Adrenal gland (tissue), 12 donors: Measurements from ENCODE around the gene TRAF1. TPM values are rescaled to one million over a fixed set of nuclear protein-coding genes. Genes with fewer than 3 reads are reported as not detected.
A peak's percentile ranks its signal among the peaks of the same experiment; 100 is the strongest.

Source experiments
- DNase-seq, 7 donors: peaks; one replicate each; pipeline ENCODE4 v3.0.0-alpha.2; 2019 to 2020
- H3K27ac ChIP-seq, 5 donors: fragments of 200-600 bp; sonication (generic) in 4 of 5; 1 replicate in 3 of 5; 2 replicates in 2 of 5; pipeline versions ENCODE4 v1.5.1 to v1.8.0; 2016 to 2020; ENCODE audit warnings: mild to moderate bottlenecking in 1 of 5
- H3K27me3 ChIP-seq: fragments of 200-600 bp; 2 replicates; pipeline ENCODE4 v1.8.0; 2021
- H3K36me3 ChIP-seq, 2 donors: fragments of 200-600 bp; replicated peaks in 1 of 2; 1 replicate in 1 of 2; 2 replicates in 1 of 2; pipeline versions ENCODE4 v1.5.1 to v1.8.0; 2018 to 2022
- H3K4me1 ChIP-seq, 2 donors: fragments of 200-600 bp; replicated peaks in 1 of 2; 1 replicate in 1 of 2; 2 replicates in 1 of 2; pipeline versions ENCODE4 v1.5.1 to v1.8.0; 2018 to 2021
- H3K4me3 ChIP-seq, 4 donors: fragments of 200-600 bp; sonication (generic) in 3 of 4; one replicate each; pipeline ENCODE4 v1.5.1; 2016 to 2018
- H3K9me3 ChIP-seq, 3 donors: fragments of 200-600 bp; sonication (generic) in 1 of 3; replicated peaks in 1 of 3; 1 replicate in 2 of 3; 2 replicates in 1 of 3; pipeline versions ENCODE4 v1.5.1 to v1.8.0; 2016 to 2021
- POLR2A ChIP-seq, 2 donors: fragments of 450-650 bp; IDR thresholded peaks; one replicate each; pipeline ENCODE4 v1.6.1; 2017; ENCODE audit warnings: antibody characterized with exemption in 2 of 2, mild to moderate bottlenecking in 2 of 2, moderate library complexity in 1 of 2
- WGBS, 4 donors: extraction: QIAGEN DNeasy Blood & Tissue Kit in 2 of 4; methylation state at CpG; one replicate each; pipeline versions ENCODE4 v1.1.5 to v1.1.7; 2013 to 2017; 5-methylcytosine and 5-hydroxymethylcytosine counted together
- intact Hi-C, 2 donors: fragments of 100-400 bp; cut with DNase I; formaldehyde crosslinking; loops; one replicate each; pipeline versions ENCODE4 v1.14.1 to v1.15.0; 2022 to 2023
- polyA plus RNA-seq, 3 donors: library from polyadenylated mRNA; stranded (reverse); fragments of 200-250 nt in 2 of 3; fragments of 350-450 nt in 1 of 3; fragmentation: Illumina TruSeq in 1 of 3; extraction: RNeasy Lipid Tissue Mini Kit (QIAGEN cat#74804) in 1 of 3; gene quantifications; one replicate each; pipeline ENCODE4 v1.2.3, GENCODE V29; 2013 to 2014
- total RNA-seq, 9 donors: library from RNA; depleted of rRNA in 4 of 9; stranded (reverse); fragments of >200 nt in 4 of 9; fragments of 120-200 nt in 1 of 9; fragmentation: NEBNext Ultra II Directional in 1 of 9; extraction: Animal tissue kit (Norgen Biotek cat#: 25700) in 1 of 9; gene quantifications; one replicate each; pipeline versions ENCODE4 v1.1.0 to v1.2.4, GENCODE V29; 2013 to 2023
- TF ChIP-seq, protein P1 (sequence below), 6 experiments: fragments of 450-650 bp in 4 of 6; fragments of 200-600 bp in 2 of 6; sonication (generic) in 1 of 6; IDR thresholded peaks; 1 replicate in 5 of 6; 2 replicates in 1 of 6; pipeline versions ENCODE4 v1.5.1 to v1.8.0; 2016 to 2021; ENCODE audit warnings: antibody characterized with exemption in 6 of 6, mild to moderate bottlenecking in 2 of 6, moderate library complexity in 1 of 6
- donor health status: healthy with polysubstance abuse.
- donor health status: Bipolar disorder and iron deficiency.
- donor health status: DM: yes; HTN: yes; CAD: no.
- donor health status: DM: no; HTN: no; CAD: no.
- donor health status: DM: no; HTN: no; CAD: no.
- donor health status: DM: yes; HTN: yes; CAD: no.

The TRAF1 gene
- total and polyA plus RNA-seq, 12 donors: 1.6 to 42.7 (median 7.0) TPM

GRCh38 chr9:120914396-120914795 lies 12.2 kb downstream of the TRAF1 start:
- peaks cover 4 to 44% of the 10 kb centered on the region in 2 donors for H3K4me1 ChIP-seq
- H3K27me3 ChIP-seq: no peaks in the 10 kb centered on the region
- intact Hi-C loops: no loop called here
- H3K36me3 ChIP-seq: no peaks in the 10 kb centered on the region
- no peak overlapping the region for H3K4me3 ChIP-seq
- no peak for TF ChIP-seq POLR2A (IDR thresholded peaks at IDR 0.05)
- TF ChIP-seq, protein P1, sequence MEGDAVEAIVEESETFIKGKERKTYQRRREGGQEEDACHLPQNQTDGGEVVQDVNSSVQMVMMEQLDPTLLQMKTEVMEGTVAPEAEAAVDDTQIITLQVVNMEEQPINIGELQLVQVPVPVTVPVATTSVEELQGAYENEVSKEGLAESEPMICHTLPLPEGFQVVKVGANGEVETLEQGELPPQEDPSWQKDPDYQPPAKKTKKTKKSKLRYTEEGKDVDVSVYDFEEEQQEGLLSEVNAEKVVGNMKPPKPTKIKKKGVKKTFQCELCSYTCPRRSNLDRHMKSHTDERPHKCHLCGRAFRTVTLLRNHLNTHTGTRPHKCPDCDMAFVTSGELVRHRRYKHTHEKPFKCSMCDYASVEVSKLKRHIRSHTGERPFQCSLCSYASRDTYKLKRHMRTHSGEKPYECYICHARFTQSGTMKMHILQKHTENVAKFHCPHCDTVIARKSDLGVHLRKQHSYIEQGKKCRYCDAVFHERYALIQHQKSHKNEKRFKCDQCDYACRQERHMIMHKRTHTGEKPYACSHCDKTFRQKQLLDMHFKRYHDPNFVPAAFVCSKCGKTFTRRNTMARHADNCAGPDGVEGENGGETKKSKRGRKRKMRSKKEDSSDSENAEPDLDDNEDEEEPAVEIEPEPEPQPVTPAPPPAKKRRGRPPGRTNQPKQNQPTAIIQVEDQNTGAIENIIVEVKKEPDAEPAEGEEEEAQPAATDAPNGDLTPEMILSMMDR (IDR thresholded peaks at IDR 0.05): no peak
- H3K9me3 ChIP-seq: no peaks in the 10 kb centered on the region
- peak; percentile 56 to 89 (median 70) for DNase-seq
- peak overlapping the region in 2 of 5 donors; percentile 24 to 39 for H3K27ac ChIP-seq
- 44 to 48% (median 46%) methylated on average over 3 of the region's 3 CpGs for WGBS, 4 donors

DNA sequence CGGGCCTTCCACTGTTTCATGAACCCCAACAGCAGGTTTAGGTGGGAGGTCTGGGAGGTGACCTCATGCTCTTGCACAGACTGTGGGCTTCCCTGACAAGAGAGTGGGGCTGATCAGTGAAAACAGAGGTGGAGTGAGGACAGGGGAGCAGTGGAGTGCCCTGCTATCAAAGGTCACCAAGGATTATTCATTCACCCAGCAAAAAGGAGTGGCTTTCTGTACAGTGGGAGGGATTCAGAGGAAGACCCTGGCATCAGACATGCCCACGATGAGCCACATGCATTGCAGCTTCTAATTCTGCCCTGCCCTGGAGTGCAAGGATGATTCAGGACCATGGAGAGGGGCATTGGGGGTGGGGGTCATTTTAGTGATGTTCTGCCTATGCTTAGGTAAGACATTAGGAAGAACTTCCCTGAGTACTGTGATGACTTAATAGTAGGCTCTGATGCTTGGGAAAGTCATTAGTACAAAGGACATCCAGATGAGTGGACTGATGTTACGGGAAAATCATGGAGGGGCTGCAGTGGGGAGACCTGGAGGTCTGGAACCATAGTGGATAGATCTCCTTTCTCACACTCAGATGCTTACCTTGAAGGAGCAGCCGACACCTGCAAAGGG lies 12.8 kb downstream of the TRAF1 start:
- Histone ChIP-seq H3K27me3 (no peaks in the 10 kb centered on the region), H3K4me3 (no peak overlapping the region), H3K4me1 (peaks cover 4 to 37% of the 10 kb centered on the region in 2 donors), H3K36me3 (no peaks in the 10 kb centered on the region), H3K27ac (peak overlapping the region in 1 of 5 donors; percentile 24), H3K9me3 (no peaks in the 10 kb centered on the region)
- intact Hi-C loops: no loop called here
- TF ChIP-seq POLR2A (IDR thresholded peaks at IDR 0.05): no peak
- TF ChIP-seq, protein P1 (IDR thresholded peaks at IDR 0.05): no peak
- WGBS, 4 donors: 84 to 89% (median 87%) methylated on average over 4 of the region's 4 CpGs
- no peak for DNase-seq

- Histone ChIP-seq H3K4me3 (no peak overlapping the region), H3K27ac (no peak overlapping the region), H3K36me3 (no peaks in the 10 kb centered on the region), H3K4me1 (peaks cover 4 to 32% of the 10 kb centered on the region in 2 donors), H3K27me3 (no peaks in the 10 kb centered on the region), H3K9me3 (no peaks in the 10 kb centered on the region)
- TF ChIP-seq, protein P1 (IDR thresholded peaks at IDR 0.05): no peak
- no peak for TF ChIP-seq POLR2A (IDR thresholded peaks at IDR 0.05)
- no peak for DNase-seq
- intact Hi-C loops: no loop called here
- WGBS, 4 donors: 53 to 81% (median 75%) methylated on average over 7 to 13 of the region's 13 CpGs
These were observed 13.5 kb downstream of the TRAF1 start for GRCh38 chr9:120912958-120913646.

DNA sequence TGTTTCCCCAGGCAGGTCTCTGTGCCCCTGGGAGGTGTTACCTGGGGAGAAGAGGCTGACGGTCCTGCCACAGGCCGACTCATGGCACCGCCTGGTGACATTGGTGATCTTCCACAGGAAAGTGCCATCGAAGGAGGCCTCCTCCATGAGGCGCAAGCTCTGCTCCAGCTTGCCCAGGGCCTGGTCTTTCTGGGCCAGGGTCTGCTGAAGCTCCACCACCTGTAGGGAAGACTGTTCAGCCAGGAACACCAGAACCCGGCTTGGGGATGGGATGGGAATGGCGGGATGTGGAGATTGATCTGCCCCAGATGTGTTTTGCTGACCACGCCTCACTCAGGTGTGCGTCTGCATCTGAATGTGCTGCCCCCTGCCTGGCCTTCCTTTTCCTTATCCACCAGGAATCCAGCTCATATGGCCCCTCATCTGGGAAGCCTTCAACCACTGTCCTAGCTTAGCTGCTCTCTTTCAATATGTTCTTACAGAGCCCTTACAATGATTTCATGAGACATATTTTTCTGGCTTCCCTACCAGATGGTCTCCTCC lies 15.2 kb downstream of the TRAF1 start:
- intact Hi-C loops: no loop called here
- Histone ChIP-seq H3K36me3 (no peaks in the 10 kb centered on the region), H3K4me1 (peaks cover 0 to 21% of the 10 kb centered on the region in 2 donors), H3K9me3 (no peaks in the 10 kb centered on the region), H3K27ac (no peak overlapping the region), H3K27me3 (no peaks in the 10 kb centered on the region), H3K4me3 (no peak overlapping the region)
- DNase-seq: no peak
- TF ChIP-seq, protein P1 (IDR thresholded peaks at IDR 0.05): no peak
- TF ChIP-seq POLR2A (IDR thresholded peaks at IDR 0.05): no peak
- WGBS, 4 donors: 92 to 97% (median 95%) methylated on average over 3 to 9 of the region's 9 CpGs
